ELF-1 (cell line): ENCODE results near the gene CARF.
A peak's percentile ranks its signal among the peaks of the same experiment; 100 is the strongest.
"Not testable (repeated sequence)": the region's sequence is repeated elsewhere in the genome, so short reads cannot be mapped to it uniquely, and the experiment has no call there.

Source experiments
- DNase-seq: peaks from one replicate; pipeline ENCODE4 v3.0.0-alpha.2; 2016; ENCODE audit warnings: low read depth, low spot score

Gene CARF, protein sequence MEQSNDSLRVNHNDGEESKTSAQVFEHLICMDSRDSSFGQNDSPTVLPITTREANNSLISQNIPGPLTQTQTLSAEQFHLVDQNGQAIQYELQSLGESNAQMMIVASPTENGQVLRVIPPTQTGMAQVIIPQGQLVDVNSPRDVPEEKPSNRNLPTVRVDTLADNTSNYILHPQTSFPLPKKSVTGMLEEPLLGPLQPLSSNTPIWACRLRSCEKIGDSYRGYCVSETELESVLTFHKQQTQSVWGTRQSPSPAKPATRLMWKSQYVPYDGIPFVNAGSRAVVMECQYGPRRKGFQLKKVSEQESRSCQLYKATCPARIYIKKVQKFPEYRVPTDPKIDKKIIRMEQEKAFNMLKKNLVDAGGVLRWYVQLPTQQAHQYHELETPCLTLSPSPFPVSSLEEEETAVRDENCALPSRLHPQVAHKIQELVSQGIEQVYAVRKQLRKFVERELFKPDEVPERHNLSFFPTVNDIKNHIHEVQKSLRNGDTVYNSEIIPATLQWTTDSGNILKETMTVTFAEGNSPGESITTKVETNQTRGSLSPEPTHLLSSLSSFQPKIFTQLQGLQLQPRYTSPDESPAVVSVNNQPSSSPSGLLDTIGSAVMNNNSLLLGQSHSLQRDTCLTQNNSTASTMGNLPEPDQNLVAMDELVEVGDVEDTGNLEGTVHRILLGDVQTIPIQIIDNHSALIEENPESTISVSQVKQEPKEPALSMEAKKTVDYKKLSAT

DNA sequence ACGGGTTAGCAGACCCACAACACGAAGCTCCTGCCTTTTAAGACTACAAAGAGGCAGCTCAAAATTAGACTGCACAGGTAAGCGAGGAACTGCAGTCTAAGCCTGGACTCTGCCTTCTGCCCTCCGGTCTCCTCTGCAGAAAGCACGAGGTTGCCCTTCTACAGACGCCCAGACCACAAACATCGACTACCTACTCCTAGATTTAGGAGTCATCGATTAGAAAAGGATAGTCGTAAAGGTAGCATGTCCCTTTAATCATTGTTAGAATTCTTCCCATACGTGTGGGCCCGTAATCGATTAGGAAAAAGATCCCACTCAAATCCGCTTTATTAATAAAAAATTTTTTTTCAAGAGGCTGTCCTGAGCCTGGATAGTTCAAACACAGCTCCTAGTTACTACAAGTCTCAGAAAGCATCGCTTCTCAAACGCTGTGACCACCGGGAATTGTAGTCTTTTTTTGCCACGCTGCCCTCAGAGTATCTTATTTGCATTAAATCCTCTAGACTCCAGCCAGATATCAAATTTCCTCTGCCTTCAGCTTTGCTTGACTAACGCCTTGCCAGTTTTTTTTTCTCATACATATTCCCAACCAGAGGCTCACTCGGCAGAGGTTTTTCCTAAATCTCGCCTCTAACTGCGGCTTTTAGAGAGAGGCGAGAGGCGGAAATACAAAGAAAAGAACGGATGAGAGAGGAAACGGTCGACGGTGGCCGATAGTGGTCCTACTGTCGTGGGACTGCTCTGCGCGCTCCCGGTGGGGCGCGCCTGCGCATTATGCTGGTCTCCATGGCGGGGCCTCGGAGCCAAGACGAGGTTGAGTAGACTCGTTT lies at the start of gene CARF, which contains the start of gene WDR12:
TSS of gene CARF (plus strand) at position 764 of the 830 bp plus-strand sequence. CDS start 29,628 bp downstream, outside the sequence.
TSS of gene WDR12 (minus strand) at position 162 of the 830 bp plus-strand sequence. CDS start 197 bp downstream, outside the sequence.
- peak; percentile 95 for DNase-seq

DNA sequence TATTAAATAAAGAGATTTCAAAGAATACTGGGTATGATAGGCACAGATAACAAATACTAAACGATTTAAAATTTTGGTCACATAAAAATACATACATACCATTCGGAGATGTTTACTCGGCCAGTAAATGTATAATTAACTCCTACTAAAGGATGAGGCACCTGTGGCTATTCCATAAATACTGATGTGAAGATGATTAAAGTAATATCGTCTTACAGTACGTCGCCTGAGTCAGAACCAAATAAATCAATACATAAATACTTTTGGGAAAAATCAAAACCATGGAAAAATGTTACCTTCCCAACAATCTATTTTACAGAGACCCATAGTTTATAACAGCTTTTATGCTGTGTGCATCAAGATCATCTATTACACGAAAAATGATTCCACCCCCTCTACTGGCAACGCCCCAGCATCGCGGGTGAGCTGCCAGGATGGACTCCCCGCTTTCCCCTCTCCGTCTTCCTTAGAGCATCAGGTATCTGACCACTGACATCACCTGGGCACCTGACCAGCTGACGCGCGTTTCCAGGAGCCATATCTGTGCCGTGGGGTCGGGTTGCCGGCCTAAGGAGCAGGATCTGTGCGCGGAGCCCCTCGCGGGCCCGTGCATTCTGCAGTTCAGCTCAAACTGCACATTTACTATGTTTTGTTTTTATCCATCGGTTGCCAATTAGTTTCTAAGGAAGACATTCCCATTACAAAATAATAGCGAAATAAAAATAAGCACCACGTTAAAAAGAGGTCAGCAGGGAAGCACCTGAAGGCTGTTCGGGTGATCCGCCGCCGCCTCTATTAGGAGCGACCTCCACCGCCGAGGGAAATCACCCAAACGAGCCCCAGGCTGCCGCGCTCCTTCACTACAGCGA lies 41.4 kb upstream of the CARF start:
- peak; percentile 75 for DNase-seq

DNA sequence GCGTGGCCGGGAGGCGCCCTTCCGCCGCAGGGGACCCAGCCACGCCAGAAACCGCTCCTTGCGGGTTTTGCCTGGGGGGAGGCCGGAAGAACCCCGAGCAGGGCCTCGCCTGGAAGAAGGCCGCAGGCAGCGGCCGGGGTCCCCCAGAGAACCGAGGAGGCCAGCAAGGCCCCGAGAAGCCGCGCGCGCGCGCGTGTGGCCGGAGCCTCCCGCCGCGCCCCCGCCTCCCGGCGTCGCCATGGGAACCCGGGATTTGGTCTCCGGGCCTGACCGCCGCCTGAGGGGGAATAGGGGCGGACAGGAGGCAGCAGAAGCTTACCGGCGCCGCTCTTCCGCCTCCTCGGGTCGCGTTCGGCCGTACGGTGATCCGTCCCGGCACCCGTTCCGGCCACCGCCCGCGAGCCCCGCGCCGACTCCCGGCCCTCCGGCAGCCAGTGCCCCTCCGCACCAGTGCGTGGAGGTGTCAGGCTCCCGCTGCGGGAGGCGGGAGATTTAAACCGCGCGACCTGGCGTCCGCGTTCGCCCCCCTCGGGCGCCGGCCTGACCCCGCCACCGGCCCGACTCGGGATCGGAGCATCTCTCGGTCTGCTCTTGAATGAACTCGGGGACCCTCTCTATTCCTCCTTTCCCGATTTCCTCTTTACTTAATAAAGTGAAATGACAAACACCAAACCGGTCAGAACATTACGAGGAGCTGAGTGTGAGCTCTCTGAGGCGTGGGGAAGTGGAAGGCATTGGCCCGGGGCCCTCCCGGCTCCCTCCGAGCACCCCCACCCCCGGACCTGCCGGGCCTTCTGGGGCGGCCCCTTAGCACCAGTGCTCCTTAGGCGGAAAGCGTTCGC lies 40.6 kb upstream of the CARF start, which contains the start of gene ICA1L:
TSS of gene ICA1L (minus strand) at position 467 of the 842 bp plus-strand sequence. CDS start 42,757 bp downstream, outside the sequence.
- peak; percentile 83 for DNase-seq

DNA sequence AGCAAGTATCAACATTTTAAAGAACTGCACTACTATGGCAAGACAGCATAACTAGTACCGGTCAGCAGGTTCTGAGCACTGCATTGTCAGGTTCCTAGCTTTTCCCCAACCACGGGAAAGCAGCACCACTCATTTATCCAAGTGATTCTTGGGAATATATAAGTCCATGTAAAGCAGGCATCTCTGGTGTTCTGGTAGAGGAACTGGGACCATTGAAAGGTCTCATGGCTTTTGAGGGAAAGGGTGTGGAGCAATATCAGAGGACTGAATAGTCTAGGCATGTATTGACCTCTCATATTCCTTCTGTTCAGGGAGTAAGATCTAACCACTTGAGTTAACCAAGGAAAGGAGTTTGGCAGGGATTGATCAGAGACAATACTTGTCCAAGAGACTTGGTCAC lies 34.4 kb upstream of the CARF start:
- DNase-seq = no peak

DNA sequence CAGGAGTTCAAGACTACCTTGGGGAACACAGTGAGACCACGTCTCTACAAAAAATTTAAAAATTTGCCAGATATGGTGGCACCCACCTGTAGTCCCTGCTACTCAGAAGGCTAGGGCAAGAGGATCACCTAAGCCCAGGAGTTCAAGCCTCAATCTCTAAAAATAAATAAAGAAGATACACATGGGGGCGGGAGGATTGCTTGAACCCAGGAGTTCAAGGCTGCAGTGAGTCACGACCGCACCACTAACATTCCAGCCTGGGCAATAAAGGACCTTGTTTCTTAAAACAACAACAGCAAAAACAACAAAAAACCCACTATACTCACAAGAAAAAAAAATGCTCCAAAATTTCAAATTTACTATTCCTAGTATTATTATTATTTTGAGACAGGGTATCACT lies 30.5 kb upstream of the CARF start:
- no peak for DNase-seq

DNA sequence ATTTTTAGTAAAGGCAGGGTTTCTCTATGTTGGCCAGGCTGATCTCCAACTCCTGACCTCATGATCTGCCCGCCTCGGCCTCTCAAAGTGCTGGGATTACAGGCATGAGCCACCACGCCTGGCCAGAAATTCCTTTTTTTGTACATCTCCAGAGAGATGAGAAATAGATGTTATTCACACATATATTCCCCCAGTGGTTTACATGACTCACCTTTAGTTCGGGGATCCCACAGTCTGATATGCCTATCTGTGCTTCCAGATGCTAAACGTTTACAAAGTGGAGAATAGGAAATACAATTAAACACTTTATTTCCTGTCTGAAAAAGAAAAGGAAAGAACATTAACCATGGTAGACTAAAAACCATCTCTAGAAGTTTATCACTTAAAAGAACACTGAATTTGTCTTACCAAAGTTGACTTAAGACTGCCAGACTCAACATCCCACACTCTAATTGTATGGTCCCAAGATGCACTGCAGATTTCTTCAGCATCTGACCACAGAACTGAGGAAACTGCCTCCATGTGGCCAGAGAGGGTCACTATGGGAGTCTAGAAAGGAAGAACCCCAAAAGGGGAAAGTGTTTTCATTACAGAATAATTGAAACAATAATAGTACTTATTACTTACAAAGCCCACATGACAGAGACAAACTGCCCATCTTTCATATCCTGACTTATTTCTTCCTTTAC lies 27.9 kb upstream of the CARF start:
- no peak for DNase-seq

DNA sequence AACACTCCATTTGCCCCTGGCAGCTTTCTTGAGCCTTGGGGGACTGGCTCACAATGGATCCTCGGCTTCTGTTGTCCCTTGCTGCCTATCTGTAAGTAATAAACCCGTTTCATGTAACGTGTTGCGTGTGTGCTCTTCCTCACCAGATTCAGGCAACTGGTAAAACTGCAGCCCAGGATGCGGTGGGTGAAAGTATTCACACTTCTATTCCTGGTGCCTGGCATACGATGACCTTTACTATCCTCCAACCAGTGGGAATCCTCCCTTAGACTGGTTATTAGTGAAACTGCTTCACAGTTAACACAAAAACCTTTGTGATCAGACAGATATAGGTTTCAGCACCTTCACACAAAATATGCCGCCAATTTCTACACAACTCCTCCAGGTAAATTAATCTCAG lies 26.9 kb upstream of the CARF start:
- no peak for DNase-seq

DNA sequence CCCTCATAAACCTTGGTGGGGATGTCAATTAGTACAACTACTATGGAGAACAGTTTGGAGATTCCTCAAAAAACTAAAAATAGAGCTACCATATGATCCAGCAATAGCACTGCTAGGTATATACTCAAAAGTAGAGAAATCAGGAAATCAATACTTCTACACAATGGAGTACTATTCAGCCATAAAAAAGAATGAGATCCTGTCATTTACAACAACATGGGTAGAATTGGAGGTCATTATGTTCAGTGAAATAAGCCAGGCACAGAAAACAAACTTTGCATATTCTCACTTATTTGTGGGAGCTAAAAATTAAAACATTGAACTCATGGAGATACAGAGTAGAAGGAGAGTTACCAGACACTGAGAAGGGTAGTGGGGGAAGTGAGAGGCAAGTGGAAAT lies 6.6 kb upstream of the CARF start:
- not testable (repeated sequence) for DNase-seq

DNA sequence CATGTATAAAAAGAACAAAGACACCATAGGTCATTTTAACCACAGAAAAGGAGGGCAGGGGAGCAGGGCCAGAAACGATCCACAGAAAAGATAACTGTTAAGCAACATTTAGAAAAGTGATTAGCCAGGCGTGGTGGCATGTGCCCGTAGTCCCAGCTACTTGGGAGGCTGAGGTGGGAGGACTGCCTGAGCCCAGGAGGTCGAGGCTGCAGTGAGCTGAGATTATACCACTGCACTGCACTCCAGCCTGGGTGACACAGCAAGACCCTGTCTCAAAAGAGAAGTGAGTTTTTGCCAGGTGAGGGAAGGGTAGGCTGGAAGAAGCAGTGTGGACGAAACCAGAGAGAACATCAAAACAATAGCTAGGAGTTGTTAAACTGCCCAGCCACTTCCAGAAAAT lies 3.9 kb upstream of the CARF start:
- no peak for DNase-seq

DNA sequence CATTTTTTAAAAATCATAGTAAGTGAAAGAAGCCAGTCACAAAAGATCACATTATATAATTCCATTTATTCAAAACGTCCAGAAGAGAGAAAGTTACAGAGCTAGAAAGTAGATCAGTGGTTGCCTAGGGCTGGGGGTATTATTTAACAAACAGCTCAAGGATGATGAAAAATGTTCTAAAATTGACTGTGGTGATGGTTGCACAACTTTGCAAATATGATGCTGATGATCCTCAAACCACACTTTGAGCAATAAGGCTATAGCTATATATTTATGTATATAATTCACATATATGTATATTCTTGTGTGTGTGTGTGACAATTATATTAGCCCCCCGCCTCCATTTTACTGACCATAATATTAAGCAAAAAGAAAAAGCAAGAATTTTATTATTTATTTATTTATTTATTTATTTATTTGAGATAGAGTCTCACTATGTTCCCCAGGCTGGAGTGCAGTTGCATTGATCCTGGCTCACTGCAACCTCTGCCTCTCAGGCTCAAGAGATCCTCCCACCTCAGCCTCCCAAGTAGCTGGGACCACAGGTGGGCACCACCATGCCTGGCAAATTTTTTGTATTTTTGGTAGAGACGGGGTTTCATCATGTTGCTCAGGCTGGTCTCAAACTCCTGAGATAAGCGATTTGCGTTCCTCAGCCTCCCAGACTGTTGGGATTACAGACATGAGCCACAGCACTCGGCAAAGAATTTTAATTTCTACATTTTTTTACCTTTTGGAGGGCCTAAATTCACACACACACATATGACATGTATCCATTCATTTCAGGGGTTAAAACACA lies 2.5 kb upstream of the CARF start:
- no peak for DNase-seq

DNA sequence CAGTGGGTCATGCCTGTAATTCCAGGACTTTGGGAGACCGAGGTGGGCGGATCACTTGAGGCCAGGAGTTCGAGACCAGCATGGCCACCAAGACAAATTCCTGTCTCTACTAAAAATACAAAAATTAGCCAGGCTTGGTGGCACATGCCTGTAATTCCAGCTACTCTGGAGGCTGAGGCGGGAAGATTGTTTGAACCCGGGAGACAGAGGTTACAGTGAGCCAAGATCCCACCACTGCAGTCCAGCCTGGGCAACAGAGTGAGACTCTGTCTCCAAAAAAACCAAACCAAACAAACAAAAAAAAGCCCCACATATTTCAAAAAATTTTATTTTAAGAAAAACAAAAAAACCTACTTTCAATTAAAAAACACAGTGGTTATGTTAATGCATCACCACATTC lies 1.8 kb upstream of the CARF start:
- peak; percentile 14 for DNase-seq

DNA sequence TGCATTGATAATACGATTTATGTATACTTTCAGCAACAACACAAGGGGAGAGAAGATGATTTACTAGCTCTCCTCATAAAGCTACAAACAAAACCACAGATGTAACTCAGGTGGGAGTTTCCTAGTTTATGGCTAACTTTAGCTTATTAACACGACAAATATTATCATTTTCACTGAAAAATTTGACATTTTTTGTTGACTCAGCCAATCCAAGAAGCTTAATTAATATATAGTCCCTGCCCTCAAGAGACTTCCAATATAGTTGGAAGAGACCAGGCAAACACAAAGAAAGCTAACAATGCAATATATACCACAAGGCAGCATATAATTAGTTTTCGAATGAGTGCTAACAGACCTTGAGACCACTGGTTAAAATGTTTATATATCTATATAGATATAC lies 1.4 kb upstream of the CARF start:
- no peak for DNase-seq

DNA sequence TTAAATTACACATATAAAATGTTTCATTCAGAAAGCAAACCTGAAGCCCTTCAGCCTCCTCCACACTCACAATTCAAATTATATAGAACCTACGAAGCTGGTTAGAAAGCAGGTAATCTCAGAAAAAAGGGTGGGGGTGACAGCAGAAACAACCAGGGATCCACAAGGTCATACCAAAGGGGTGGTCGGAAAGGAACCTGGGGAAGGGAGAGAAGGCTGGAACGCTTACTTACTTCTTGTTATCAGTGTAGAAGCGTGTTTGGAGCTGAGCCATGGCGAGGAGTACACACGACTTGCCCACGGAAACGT lies 918 bp upstream of the CARF start:
- no peak for DNase-seq

DNA sequence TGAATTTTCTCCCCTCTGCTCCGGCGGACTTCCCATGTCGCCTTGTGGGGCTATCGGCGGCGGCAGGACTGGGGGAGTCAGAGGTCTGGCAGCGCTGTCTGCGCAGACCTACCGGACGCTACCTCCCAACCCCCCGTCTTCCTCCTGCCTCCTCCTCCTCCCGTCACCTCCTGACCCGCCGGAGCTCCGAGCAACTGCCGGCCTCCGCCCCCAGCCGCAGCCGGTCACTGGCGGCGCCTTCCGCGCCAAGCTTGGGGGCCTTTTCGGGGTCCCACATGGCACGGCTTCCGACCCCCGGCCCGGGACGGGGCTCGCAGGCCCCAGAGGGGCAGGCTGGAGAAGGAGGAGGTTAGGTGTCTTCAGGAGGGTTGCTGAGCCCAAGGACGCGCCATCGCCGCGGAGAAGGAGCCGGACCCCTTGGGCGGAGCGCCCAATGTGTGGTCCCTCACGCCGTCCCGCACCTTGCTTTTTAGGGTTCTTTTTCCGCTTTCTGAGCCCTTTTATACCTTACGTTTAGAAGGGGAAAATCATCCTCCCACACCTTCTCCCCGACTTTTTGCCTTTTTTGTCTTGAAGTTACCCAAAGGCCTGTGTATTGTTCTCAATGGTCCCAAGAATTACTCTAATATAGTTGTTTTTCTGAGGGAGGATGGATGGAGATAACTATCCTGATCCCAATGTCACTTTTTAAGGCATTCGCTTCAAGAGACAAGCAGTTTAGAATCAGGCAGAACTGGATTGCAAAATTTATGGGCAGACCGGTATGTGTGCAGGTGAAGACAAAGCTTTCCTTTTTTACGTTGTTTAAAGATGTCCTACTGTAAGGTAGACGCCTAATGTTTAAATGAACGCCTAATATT lies 497 bp downstream of the CARF start:
- peak; percentile 56 for DNase-seq

DNA sequence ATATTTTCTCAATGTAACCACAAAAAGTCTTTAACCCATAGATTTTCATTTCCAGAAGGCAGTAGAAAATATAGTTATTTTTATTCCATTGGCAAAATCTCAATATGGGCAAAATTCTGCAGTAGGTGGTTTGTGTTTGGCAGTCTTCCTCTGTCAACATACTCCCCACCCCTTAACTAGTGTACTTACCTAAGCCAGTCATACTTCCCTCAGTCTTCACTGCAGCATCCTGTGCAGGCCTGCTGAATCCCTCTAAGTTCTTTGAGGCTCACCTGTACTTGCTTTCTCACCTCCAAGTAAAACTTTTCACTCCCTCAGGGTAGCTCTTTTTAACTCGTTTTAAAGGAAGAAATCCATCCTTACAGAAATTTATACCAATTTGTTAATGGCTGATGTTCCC lies 6.8 kb downstream of the CARF start:
- no peak for DNase-seq

DNA sequence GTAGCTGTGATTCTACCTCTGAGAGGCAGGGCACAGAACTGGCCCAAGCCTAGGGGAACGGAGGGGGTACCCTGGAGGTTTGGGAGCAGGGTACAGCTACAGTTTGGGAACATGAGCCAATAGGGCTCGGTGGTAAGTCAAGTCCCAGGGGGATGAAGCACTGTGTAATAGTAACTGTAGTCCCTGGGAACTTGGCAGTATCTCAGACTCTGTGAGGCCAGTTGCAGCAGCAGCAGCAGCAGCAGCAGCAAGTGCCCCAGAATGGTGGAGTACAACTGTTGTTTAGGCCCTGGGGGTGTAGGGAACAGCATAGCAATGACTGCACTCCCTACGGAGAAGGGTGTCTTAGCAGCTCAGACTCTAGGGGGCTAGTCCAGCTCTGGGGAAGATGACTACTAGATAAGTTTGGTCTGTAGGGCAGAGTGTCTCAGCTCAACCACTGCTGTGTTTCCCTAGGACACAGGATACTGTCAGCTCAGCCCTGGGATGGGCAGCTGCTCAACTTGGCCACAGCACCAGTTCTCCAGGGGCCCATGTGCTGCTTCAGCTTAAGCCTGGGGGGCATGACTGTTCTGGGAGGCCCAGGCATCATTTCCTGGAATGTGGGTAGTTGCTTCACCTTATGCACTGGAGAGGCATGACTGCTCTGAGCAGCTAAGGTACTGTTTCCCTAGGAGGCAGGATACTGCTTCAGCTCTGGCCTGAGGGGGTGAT lies 20.5 kb downstream of the CARF start:
- DNase-seq = peak; percentile 86

DNA sequence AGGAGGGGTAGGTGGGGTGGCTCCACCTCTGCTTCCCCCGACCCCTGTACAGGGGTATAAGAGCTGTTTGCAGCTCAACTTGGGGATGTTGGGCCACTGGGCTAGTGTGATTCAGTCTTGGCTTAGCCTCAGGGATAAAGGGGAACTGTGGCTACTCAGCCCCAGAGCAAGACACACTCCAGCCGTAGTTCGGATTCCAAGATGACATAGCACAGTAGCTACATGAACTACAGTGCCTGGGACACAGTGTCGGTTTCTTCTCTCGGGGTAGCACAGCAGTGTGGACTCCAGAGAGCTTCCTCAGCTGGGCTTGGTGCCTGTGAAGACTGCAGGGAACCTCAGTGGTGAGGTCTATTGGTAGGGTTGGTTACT lies 21.1 kb downstream of the CARF start:
- DNase-seq = no peak
